ENCODE results near the gene CLDN11.

CLDN11 gene

DNA sequence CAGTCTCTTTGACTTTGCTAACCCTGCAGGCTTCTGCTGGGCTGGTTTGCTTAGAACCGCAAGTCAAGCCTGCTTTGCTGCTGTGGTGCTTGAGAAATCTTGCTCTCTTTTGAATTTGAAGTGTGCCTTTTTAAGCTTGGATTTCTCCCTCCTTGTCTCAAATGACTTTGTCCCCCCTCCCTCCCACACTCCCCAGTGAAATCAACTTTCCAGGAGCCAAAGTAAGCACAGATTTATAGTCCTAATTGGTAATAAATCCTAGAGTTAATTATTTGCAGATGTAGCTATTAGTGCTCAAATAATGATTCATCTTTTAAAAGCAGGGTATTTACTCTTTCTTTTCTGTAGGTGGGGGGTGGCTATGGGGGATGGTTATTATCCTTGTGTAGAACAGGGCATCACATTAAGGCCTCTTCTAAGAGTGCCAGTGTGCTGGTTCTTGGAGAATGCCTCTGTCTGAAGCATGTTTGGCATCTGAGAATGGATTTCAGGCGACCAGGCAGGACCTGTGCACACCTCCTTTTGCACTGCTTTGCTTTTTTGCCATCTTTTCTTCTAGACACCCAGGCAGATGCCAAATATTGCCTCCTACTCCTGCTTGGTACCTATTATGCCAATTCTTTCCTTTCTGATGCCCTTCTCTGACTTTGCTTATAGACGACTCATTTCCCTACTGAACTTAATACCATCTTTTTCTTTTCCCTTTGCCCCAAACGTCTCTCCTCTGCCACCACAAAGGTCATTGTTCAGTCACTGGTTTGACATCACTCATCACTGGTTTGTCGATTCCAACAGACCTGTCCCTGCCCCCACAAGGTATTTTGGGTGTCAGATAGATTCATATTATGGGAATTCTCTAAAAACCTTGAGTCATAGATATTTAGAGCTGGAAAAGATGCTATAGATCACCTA lies 50.7 kb downstream of the CLDN11 start:
- in situ Hi-C loops (cut with HindIII; ENCODE audit: low sequenced_read_pairs), result no loop called here

DNA sequence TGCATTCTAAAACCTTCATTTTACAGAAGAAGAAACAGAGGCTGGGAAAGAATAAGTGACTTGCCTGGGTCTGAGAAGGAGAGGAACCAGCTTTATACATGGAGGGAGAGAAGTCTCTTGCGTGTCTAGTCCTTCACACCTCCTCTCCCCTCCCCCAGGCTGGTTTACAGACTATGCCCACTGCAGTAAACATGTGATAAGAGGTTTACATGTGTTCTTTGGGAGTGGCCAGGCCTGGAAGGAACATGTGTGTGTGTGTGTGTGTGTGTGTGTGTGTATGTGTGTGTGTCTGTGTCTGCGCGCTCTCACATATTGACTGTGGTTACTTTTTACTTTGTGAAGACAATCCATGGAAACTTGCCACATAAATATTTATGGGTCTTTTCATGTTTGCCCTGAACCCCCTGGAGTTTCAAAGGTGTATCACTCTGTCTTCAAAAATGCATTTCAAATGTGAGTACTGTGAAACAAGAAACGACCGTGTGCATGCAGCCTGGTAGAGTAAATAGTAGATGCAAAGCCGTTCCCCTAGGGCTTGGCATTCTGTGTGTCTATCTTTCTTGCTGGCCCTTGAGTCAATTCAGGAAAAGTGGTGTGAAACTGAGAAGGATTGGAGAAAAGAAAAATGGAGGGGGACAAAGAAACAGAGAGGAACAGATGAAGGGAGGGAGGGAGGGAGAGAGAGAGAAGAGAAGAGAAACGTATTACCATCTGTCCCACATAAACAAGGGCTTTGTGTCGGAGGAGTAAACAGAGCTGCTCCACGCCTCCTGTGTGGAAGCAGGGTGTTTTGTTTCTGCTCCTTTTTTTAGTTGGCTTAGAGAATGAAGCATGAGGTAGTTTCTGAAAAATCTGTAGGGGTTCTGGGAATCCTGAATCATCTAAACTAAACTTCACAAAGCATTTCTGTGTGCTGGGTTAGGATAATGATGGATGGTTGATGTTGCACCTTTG lies 51.7 kb downstream of the CLDN11 start:
- in situ Hi-C loops (cut with HindIII; ENCODE audit: low sequenced_read_pairs), result no loop called here

DNA sequence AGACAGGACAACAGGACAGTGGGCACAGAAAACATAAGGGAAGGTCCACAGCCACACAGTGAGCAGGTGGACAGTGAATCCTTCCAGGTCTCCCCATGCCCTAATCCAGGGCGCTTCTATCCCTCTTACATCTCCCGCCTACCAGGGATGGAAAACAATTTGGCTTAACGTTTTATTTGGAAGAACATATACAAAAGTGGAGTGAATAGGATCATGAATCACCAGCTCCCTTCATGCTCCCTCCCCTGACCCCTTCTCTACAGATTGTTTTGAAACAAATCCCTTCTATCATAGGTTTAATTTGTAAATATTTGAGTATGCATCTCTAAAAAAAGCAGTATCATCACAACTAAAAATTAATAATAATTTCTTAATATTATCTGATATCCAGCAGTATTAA lies 52.5 kb downstream of the CLDN11 start:
- in situ Hi-C loops (cut with HindIII; ENCODE audit: low sequenced_read_pairs), result no loop called here

DNA sequence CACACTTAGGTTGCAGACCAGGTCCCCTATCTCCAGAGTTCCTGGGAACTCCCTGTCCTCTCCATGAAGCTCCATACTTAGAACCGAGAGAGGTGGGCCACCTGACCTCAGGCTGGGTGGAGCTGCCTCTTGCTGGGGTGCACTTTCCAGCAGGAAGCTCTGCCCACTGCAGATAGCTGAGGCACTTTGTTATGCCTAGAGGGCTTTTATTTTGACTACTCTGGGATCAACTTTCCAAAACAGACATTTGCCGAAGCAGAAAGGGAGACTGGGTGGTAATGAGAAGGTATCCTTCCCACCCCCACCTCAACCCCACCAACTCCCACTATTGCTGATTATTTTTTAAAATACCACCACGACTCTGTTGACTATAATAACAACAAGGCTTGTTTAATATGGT lies 54.7 kb downstream of the CLDN11 start:
- in situ Hi-C loops (cut with HindIII; ENCODE audit: low sequenced_read_pairs), result no loop called here

DNA sequence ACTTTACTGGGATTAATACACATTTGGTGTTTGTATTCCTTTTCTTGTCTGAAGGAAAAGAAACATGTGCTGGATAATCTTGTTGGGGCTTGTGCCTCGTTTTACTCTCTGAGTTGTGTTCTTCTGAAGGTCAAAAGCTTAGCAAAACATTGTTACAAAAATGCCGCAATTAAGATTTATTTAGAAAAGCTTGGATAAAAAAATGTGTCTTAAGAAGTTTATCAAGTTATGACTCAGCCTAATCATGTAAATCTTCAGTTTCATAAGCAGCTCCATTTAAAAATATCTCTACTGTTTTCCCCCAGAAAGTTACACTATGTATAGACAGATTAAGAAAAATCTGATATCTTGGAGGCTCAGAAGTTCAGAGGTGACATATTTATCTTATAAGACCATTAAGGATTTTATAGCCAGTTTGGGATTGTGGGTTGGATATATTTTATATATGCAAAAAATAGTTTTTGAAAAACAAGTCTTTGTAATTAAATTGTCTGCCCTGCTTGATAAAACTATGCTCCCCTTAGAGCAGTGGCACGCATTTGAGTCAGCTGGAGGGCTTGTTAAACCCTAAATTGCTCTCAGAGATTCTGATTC lies 56.5 kb downstream of the CLDN11 start:
- in situ Hi-C loops (cut with HindIII; ENCODE audit: low sequenced_read_pairs), result no loop called here

DNA sequence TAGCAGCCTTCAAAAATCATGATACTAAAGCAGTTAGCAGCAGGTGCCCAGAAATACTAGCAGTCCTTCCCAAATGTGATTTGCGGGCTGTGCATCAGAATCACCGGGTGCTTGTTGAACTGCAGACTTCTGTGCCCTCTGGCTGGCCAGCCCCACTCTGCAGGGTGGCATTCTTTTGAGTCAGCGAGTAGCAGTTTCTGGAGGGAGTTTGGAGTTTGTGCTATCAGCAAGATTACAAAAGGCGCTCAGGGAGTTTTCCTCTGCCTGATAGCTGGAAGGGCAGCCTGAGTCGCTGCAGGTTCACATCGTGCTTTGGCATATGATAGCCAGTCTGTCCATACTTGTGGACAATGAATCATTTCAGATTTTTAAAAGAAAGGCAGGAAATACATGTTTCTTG lies 57.6 kb downstream of the CLDN11 start:
- in situ Hi-C loops (cut with HindIII; ENCODE audit: low sequenced_read_pairs), result no loop called here

DNA sequence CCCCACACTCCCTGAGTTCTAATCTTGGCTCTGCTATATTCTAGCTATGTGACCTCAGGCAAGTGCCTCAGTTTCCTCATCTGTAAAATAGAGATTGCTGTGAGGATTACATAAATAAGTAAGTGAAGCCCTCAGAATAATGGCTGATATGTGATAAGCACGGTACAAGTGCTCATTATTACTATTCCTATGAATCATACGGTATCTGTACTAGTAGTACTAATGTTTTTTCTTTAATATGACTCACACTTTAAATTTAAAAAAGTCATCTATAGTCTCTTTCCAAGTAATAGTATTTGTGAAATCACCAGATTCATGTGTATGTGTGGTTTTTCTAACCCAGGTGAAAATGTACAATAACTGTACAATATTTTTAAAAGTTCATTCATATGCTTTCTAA lies 58.7 kb downstream of the CLDN11 start:
- in situ Hi-C loops (cut with HindIII; ENCODE audit: low sequenced_read_pairs), result no loop called here

DNA sequence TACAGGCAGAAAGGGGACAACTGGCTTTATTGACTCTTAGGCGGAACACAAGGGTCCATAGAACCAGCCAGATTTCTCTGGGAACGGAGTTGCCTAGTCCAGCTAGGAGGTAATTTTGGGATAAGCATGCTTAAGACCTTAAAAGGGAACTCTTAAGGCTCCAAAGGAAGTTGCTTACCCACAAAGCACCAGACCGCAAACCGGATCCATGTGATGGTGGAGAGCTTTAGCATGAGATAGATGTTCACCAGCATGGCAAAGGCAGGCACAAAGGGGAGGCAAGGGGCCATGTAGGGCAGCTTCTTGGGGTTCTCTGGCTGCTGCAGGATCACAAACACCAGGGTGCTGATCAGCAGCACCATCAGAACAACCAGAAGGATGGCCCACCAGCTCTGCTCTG lies 61.4 kb downstream of the CLDN11 start:
- in situ Hi-C loops (cut with HindIII; ENCODE audit: low sequenced_read_pairs), result loop anchor here (5.0 kb wide), 1 partner anchor 52 kb away; no protein-coding TSS in a partner anchor

DNA sequence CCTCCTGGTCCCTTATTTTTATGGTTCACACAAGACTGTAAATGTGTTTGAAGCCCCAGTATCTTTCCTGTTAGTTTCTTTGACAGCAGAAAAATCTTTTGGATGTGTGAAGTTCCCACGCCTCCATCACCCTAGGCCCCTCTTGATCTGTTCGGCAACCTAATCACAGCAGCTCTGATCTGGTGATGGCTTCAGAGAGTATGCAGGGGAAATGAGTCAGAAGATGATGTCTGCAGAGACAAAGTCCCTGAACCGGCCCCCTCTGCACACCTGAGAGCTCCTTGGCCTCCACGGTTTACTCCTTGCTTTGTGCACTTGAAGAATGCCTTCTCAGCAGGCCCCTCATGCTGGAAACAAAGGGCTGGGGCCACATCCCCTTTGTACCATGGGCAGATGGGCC lies 63.5 kb downstream of the CLDN11 start:
- in situ Hi-C loops (cut with HindIII; ENCODE audit: low sequenced_read_pairs), result loop anchor here (5.0 kb wide), 1 partner anchor 50 kb away; no protein-coding TSS in a partner anchor

DNA sequence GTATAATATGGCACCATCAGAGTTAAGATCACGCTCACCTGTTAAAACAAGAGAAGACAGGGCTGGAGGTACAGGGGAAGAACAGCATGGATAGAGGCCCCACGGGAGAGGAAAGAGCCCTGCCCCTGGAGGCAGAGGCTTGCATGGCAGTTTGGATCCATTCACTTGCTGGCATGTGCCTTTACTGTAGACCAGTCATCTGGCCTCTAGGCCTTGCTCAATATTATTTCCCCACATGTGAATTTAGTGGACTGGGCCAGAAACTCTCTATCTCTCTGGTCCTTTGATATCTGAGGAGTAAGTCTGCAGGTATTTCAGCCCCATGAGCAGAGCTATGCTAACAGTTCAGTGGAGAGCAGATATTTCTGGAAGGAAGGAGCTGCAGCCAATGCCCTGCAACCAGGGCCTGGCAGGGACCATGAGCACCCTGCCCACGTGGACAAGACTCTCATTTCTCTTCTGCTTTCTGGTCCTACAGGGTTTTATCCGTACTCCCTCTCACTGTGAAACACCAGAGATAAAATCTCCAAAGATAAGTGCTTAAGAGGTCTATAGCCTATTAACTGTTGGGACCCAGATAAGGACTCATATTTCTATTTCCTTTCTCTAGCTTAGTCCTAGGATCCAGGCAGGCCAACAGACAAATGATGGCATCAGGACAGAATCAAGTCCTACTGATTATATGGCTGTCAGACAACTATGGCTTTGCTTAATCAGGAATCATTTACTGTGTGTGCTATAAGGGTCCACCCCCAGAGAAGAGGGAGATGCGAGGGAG lies 65.0 kb downstream of the CLDN11 start:
- in situ Hi-C loops (cut with HindIII; ENCODE audit: low sequenced_read_pairs), result loop anchor here (5.0 kb wide), 1 partner anchor 49 kb away; no protein-coding TSS in a partner anchor

Measured in endothelial cell of hepatic sinusoid (primary cell).